ENCODE results near the gene CDCP2.

CDCP2 gene

GRCh38 chr1:54152696-54153095 lies at the start of gene CDCP2:
CDCP2 (minus strand) TSS chr1:54153000; CDS start chr1:54152922, 78 bp downstream.
- Histone ChIP-seq H3K36me3 (ENCODE audit: insufficient read depth, low read depth, low read length) (no peaks in the 10 kb centered on the region), H3K9me3 (ENCODE audit: insufficient read depth, low read depth, low read length) (no peaks in the 10 kb centered on the region), H3K4me1 (ENCODE audit: insufficient read depth, low read length) (peaks cover 11% of the 10 kb centered on the region), H3K27me3 (ENCODE audit: insufficient read depth, low read length) (no peaks in the 10 kb centered on the region), H3K9ac (ENCODE audit: low read depth, low read length) (no peak within 1 kb of the TSS), H3K4me3 (ENCODE audit: low read length) (no peak within 1 kb of the TSS), H3K27ac (ENCODE audit: low read length) (no peak within 1 kb of the TSS)

- H3K27ac ChIP-seq (ENCODE audit: low read length): peak overlapping the region; percentile 5
- H3K36me3 ChIP-seq (ENCODE audit: insufficient read depth, low read depth, low read length): peaks cover 26% of the 10 kb centered on the region
- H3K4me1 ChIP-seq (ENCODE audit: insufficient read depth, low read length): peaks cover 6% of the 10 kb centered on the region; the same call in 1 of the 2 replicates
- peak overlapping the region; percentile 95 for H3K4me3 ChIP-seq (ENCODE audit: low read length)
- H3K9ac ChIP-seq (ENCODE audit: low read depth, low read length): peak overlapping the region; percentile 87
- no peaks in the 10 kb centered on the region for H3K9me3 ChIP-seq (ENCODE audit: insufficient read depth, low read depth, low read length)
- H3K27me3 ChIP-seq (ENCODE audit: insufficient read depth, low read length): no peaks in the 10 kb centered on the region
Observed at GRCh38 chr1:54200519-54200997, 47.8 kb upstream of the CDCP2 start.

DNA sequence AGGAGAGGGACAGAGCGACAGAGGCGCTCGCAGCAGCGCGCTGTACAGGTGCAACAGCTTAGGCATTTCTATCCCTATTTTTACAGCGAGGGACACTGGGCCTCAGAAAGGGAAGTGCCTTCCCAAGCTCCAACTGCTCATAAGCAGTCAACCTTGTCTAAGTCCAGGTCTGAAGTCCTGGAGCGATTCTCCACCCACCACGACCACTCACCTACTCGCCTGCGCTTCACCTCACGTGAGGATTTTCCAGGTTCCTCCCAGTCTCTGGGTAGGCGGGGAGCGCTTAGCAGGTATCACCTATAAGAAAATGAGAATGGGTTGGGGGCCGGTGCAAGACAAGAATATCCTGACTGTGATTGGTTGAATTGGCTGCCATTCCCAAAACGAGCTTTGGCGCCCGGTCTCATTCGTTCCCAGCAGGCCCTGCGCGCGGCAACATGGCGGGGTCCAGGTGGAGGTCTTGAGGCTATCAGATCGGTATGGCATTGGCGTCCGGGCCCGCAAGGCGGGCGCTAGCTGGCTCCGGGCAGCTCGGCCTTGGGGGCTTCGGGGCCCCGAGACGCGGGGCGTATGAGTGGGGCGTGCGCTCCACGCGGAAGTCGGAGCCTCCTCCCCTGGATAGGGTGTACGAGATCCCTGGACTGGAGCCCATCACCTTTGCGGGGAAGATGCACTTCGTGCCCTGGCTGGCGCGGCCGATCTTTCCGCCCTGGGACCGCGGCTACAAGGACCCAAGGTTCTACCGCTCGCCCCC lies 47.1 kb upstream of the CDCP2 start, which contains the start of the genes CYB5RL and MRPL37:
Gene CYB5RL, minus strand, starts transcription at position 266 of the 754 bp plus-strand sequence. CDS start 4,414 bp downstream, outside the sequence.
Gene MRPL37, plus strand, starts transcription at position 403 of the 754 bp plus-strand sequence. Its CDS starts 77 bp downstream, at position 480.
- Histone ChIP-seq H3K27me3 (ENCODE audit: insufficient read depth, low read length) (no peaks in the 10 kb centered on the region), H3K27ac (ENCODE audit: low read length) (peak within 1 kb of the TSS; percentile 5), H3K9me3 (ENCODE audit: insufficient read depth, low read depth, low read length) (no peaks in the 10 kb centered on the region), H3K9ac (ENCODE audit: low read depth, low read length) (peak within 1 kb of the TSS; percentile 87), H3K4me3 (ENCODE audit: low read length) (peak within 1 kb of the TSS; percentile 95), H3K36me3 (ENCODE audit: insufficient read depth, low read depth, low read length) (peaks cover 25% of the 10 kb centered on the region), H3K4me1 (ENCODE audit: insufficient read depth, low read length) (peaks cover 6% of the 10 kb centered on the region; the same call in 1 of the 2 replicates)

- peaks cover 21% of the 10 kb centered on the region for H3K36me3 ChIP-seq (ENCODE audit: insufficient read depth, low read depth, low read length)
- H3K27me3 ChIP-seq (ENCODE audit: insufficient read depth, low read length): no peaks in the 10 kb centered on the region
- H3K27ac ChIP-seq (ENCODE audit: low read length): no peak overlapping the region
- H3K9me3 ChIP-seq (ENCODE audit: insufficient read depth, low read depth, low read length): no peaks in the 10 kb centered on the region
- H3K4me1 ChIP-seq (ENCODE audit: insufficient read depth, low read length): peaks cover 6% of the 10 kb centered on the region; the same call in 1 of the 2 replicates
- peak overlapping the region; percentile 87 for H3K9ac ChIP-seq (ENCODE audit: low read depth, low read length)
- peak overlapping the region; percentile 95 for H3K4me3 ChIP-seq (ENCODE audit: low read length)
Observed at GRCh38 chr1:54199151-54199764, 46.5 kb upstream of the CDCP2 start.

DNA sequence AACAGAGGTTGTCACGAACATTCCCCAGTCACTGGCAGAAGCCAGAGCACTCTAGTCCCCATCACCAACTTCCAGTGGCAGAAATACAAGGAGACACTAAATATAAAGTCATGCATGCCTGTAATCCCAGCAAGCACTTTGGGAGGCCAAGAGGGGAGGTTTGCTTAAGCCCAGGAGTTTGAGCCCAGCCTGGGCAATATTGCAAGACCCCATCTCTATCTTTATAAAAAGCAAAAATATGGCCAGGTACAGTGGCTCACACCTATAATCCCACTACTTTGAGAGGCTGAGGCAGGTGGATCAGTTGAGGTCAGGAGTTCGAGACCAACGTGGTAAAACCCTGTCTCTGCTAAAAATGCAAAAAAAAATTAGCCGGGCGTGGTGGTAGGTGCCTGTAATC lies 40.7 kb upstream of the CDCP2 start:
- no peak overlapping the region for H3K27ac ChIP-seq (ENCODE audit: low read length)
- no peaks in the 10 kb centered on the region for H3K9me3 ChIP-seq (ENCODE audit: insufficient read depth, low read depth, low read length)
- no peaks in the 10 kb centered on the region for H3K4me1 ChIP-seq (ENCODE audit: insufficient read depth, low read length)
- H3K36me3 ChIP-seq (ENCODE audit: insufficient read depth, low read depth, low read length): peaks cover 22% of the 10 kb centered on the region
- no peak overlapping the region for H3K4me3 ChIP-seq (ENCODE audit: low read length)
- no peaks in the 10 kb centered on the region for H3K27me3 ChIP-seq (ENCODE audit: insufficient read depth, low read length)
- no peak overlapping the region for H3K9ac ChIP-seq (ENCODE audit: low read depth, low read length)

- peaks cover 22% of the 10 kb centered on the region for H3K36me3 ChIP-seq (ENCODE audit: insufficient read depth, low read depth, low read length)
Observed at GRCh38 chr1:54191525-54191924, 38.7 kb upstream of the CDCP2 start.

DNA sequence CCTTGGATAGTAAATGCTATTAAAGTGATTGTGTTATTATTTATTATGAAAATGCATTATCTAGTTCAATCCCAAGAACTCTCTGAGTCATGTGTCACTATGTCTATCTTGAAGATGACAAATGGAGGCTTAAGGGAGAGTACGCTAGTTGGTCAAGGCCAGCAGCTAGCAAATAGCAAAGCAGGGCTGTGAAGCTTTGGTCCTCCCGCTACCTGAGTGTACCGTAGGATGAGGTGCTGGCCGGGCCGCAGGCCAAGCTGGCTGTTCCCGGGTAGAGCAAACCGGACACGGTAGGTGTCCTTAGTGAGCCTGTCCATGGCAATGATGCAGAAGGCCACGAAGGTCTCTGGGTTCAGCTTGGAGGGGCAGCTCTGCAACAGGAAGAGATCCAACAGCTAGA lies 37.7 kb upstream of the CDCP2 start:
- H3K9me3 ChIP-seq (ENCODE audit: insufficient read depth, low read depth, low read length): no peaks in the 10 kb centered on the region
- no peak overlapping the region for H3K27ac ChIP-seq (ENCODE audit: low read length)
- H3K4me1 ChIP-seq (ENCODE audit: insufficient read depth, low read length): no peaks in the 10 kb centered on the region
- peaks cover 22% of the 10 kb centered on the region for H3K36me3 ChIP-seq (ENCODE audit: insufficient read depth, low read depth, low read length)
- no peak overlapping the region for H3K4me3 ChIP-seq (ENCODE audit: low read length)
- H3K9ac ChIP-seq (ENCODE audit: low read depth, low read length): no peak overlapping the region
- no peaks in the 10 kb centered on the region for H3K27me3 ChIP-seq (ENCODE audit: insufficient read depth, low read length)

More at GRCh38 chr1:54191525-54191924, 38.7 kb upstream of the CDCP2 start:
- Histone ChIP-seq H3K9ac (ENCODE audit: low read depth, low read length) (no peak overlapping the region), H3K4me1 (ENCODE audit: insufficient read depth, low read length) (no peaks in the 10 kb centered on the region), H3K4me3 (ENCODE audit: low read length) (no peak overlapping the region), H3K9me3 (ENCODE audit: insufficient read depth, low read depth, low read length) (no peaks in the 10 kb centered on the region), H3K27me3 (ENCODE audit: insufficient read depth, low read length) (no peaks in the 10 kb centered on the region), H3K27ac (ENCODE audit: low read length) (no peak overlapping the region)

DNA sequence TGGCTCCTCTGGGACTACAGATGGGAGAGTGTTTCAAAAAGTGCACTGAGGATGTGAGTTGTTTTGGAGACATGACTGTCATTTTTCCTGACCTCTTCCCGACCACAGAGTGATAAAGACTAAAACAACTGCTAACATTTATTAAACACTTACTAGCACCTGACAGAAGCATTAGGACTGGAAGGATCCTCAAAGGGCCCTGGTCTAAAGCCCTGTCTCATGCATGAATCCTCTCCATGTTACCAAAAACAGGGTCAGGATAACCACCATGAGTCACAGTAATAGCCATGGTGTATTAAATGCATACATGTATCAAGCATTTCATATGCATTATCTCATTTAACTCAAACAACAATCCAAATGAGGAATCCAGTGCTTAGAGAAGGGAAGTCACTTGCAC lies 35.5 kb upstream of the CDCP2 start:
- Histone ChIP-seq H3K36me3 (ENCODE audit: insufficient read depth, low read depth, low read length) (peaks cover 10% of the 10 kb centered on the region), H3K9me3 (ENCODE audit: insufficient read depth, low read depth, low read length) (no peaks in the 10 kb centered on the region), H3K27ac (ENCODE audit: low read length) (no peak overlapping the region), H3K27me3 (ENCODE audit: insufficient read depth, low read length) (no peaks in the 10 kb centered on the region), H3K9ac (ENCODE audit: low read depth, low read length) (no peak overlapping the region), H3K4me3 (ENCODE audit: low read length) (no peak overlapping the region), H3K4me1 (ENCODE audit: insufficient read depth, low read length) (no peaks in the 10 kb centered on the region)

DNA sequence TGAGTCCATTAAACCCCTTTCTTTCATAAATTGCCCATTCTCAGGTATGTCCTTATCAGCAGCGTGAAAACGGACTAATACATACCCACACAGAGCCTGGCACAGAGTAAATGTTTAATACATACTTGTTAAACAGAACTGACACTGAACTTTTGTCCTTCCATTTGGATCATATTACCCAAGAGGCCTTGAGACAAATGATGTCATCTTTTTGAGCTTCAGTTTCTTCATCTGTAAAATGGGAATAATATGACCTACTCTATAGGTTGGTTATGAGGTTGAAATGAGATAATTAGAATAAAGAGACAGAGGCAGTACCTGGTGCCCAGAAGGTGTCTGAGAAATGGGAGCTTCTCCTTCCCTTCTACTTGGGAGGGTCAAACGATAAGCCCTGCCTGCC lies 33.3 kb upstream of the CDCP2 start:
- H3K9me3 ChIP-seq (ENCODE audit: insufficient read depth, low read depth, low read length): no peaks in the 10 kb centered on the region
- no peak overlapping the region for H3K4me3 ChIP-seq (ENCODE audit: low read length)
- H3K4me1 ChIP-seq (ENCODE audit: insufficient read depth, low read length): no peaks in the 10 kb centered on the region
- H3K36me3 ChIP-seq (ENCODE audit: insufficient read depth, low read depth, low read length): peaks cover 6% of the 10 kb centered on the region; the same call in 1 of the 2 replicates
- H3K9ac ChIP-seq (ENCODE audit: low read depth, low read length): no peak overlapping the region
- H3K27me3 ChIP-seq (ENCODE audit: insufficient read depth, low read length): no peaks in the 10 kb centered on the region
- H3K27ac ChIP-seq (ENCODE audit: low read length): no peak overlapping the region

DNA sequence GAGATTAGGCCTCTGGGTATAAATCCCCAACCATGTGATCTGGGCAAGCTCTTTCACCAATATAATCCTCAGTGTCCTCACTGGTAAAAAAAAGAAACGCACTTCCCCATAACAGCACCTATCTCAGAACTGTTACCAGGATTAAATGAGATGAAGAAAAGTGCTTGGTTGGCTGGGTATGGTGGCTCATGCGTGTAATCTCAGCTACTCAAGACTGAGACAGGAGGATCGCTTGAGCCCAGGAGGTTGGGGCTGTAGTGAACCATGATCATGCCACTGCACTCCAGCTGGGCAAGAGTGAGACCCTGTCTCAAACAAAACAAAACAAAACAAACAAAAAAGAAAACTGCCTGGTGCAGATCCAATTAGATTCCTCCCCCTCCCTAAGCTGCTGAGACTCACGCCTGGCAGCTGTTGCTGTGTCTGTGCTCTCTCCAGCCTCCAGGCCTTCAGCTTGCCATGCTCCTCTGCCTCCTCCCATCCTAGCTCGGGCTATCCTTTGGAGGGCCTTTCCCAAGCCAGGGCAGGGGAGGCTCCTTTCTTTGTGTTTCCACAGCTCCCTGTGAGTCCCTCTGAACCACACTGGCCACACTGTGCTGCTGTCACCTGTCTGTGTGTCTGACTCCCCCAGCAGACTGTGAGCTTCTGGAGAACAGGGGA lies 28.0 kb upstream of the CDCP2 start:
- Histone ChIP-seq H3K4me1 (ENCODE audit: insufficient read depth, low read length) (no peaks in the 10 kb centered on the region), H3K27ac (ENCODE audit: low read length) (no peak overlapping the region), H3K27me3 (ENCODE audit: insufficient read depth, low read length) (no peaks in the 10 kb centered on the region), H3K4me3 (ENCODE audit: low read length) (no peak overlapping the region), H3K9me3 (ENCODE audit: insufficient read depth, low read depth, low read length) (no peaks in the 10 kb centered on the region; the same call in 1 of the 2 replicates), H3K36me3 (ENCODE audit: insufficient read depth, low read depth, low read length) (peaks cover 5% of the 10 kb centered on the region; the same call in 1 of the 2 replicates), H3K9ac (ENCODE audit: low read depth, low read length) (no peak overlapping the region)

DNA sequence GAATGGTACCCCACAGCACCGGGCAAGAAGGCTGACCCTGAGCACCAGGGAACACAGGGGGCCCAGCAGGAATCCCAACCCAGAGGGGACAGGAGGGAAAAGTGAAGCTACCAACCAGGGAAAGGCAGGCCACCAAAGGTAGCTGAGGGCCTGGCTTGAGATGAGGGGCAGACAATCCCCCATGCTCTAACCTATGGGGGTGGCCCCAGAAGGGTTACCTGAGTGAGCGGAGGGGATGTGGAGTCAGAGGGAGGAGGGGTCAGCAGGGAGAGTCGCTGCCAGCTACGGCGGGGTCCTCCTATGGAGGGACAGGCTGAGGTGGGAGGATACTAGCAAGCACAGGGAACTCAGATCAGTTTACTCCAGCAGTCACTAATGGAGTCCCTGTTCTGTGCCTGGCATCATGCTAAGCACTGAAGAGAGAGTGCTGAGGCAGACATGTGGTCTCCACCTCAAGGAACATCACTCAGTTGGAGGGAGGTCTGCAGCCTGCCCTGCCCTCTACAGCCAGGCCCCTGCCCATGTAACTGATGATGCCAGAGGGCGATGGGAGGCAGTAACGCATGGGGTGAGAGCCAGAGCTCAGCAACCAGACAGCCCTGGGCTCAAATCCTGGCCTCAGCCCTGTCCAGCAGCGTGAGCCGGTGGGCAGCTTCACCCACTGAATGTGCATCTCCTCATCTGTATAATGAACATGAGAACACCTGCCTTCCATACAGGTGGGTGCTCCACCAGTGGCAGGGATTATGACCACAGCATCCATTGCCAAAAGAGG lies 25.7 kb upstream of the CDCP2 start:
- no peak overlapping the region for H3K4me3 ChIP-seq (ENCODE audit: low read length)
- H3K27ac ChIP-seq (ENCODE audit: low read length): no peak overlapping the region
- no peaks in the 10 kb centered on the region for H3K4me1 ChIP-seq (ENCODE audit: insufficient read depth, low read length)
- H3K9me3 ChIP-seq (ENCODE audit: insufficient read depth, low read depth, low read length): no peaks in the 10 kb centered on the region; the same call in 1 of the 2 replicates
- H3K9ac ChIP-seq (ENCODE audit: low read depth, low read length): no peak overlapping the region
- no peaks in the 10 kb centered on the region for H3K27me3 ChIP-seq (ENCODE audit: insufficient read depth, low read length)
- H3K36me3 ChIP-seq (ENCODE audit: insufficient read depth, low read depth, low read length): peaks cover 5% of the 10 kb centered on the region; the same call in 1 of the 2 replicates

Measured in iPS-20b (cell line).